HUES48 (cell line): ENCODE results near the gene HNMT.
"Not testable (repeated sequence)": the region's sequence is repeated elsewhere in the genome, so short reads cannot be mapped to it uniquely, and the experiment has no call there.

Experiments used
- H3K27ac ChIP-seq: one replicate; pipeline ENCODE4 v1.7.0; 2013; ENCODE audit warnings: low read depth, low read length, inconsistent platforms
- H3K27me3 ChIP-seq: 2 replicates; pipeline ENCODE4 v1.6.1; 2013; ENCODE audit warnings: mild to moderate bottlenecking, low read length; ENCODE audit not compliant: control insufficient read depth, insufficient read depth
- H3K36me3 ChIP-seq: 2 replicates; pipeline ENCODE4 v1.6.1; 2013; ENCODE audit warnings: low read length; ENCODE audit not compliant: control insufficient read depth, insufficient read depth
- H3K4me1 ChIP-seq: 2 replicates; pipeline ENCODE4 v1.6.1; 2013; ENCODE audit warnings: mild to moderate bottlenecking, low read length; ENCODE audit not compliant: control insufficient read depth, insufficient read depth
- H3K4me3 ChIP-seq: 2 replicates; pipeline ENCODE4 v1.5.1; 2013; ENCODE audit warnings: mild to moderate bottlenecking, low read depth, low read length
- H3K9ac ChIP-seq: 2 replicates; pipeline ENCODE4 v1.6.1; 2013; ENCODE audit warnings: mild to moderate bottlenecking, low read depth, low read length, moderate library complexity
- H3K9me3 ChIP-seq: 2 replicates; pipeline ENCODE4 v1.6.1; 2013; ENCODE audit warnings: low read length; ENCODE audit not compliant: control insufficient read depth, insufficient read depth

HNMT gene

DNA sequence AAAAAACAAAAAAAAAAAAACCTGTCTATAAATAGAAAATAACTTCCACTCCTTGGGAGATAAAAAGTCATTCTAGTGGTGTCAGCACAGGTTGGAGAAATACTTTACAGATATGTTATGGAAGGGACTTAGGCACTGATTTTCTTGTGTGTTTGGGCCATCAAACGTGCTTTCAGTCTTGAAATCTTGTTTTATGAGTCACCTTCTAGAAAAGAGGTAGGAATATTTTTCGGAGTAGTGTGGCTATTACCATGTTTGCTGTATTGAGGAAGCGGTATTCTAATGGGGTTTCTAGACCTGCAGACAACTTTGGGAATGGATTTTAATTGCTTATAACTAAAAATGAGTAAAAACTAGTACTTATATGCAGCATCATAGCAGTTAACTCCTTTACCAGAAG, 12.0 kb downstream of the HNMT start:
- no peaks in the 10 kb centered on the region for H3K9me3 ChIP-seq
- H3K27ac ChIP-seq, result no peak overlapping the region
- no peak overlapping the region for H3K9ac ChIP-seq
- H3K4me3 ChIP-seq, result no peak overlapping the region
- H3K36me3 ChIP-seq, result no peaks in the 10 kb centered on the region
- peaks cover 21% of the 10 kb centered on the region for H3K4me1 ChIP-seq
- no peaks in the 10 kb centered on the region for H3K27me3 ChIP-seq

DNA sequence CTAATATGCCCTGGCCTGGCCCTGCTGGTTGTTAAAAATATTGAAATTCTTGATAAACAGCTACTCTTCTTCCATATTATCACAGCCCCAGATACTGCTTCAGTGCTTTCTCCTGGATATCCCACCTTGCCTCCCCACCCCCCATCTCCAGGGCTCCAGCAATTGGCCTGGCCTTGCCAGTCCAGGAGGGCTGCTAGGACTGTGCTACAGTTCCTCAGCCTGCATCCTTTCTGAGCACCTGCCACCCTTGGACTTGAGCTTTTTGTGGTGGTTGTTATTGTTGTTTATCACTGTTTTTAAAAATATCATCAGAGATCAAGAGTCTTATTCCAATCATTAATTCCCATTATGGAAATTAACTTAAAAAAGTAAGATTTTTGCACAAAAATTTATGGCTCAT, 13.5 kb downstream of the HNMT start:
- no peak overlapping the region for H3K27ac ChIP-seq
- no peak overlapping the region for H3K4me3 ChIP-seq
- H3K9me3 ChIP-seq, result no peaks in the 10 kb centered on the region
- no peaks in the 10 kb centered on the region for H3K27me3 ChIP-seq
- H3K4me1 ChIP-seq, result peaks cover 21% of the 10 kb centered on the region
- no peaks in the 10 kb centered on the region for H3K36me3 ChIP-seq
- no peak overlapping the region for H3K9ac ChIP-seq

GRCh38 chr2:137980459-137980858, 16.2 kb downstream of the HNMT start:
- H3K4me3 ChIP-seq, result no peak overlapping the region
- H3K27me3 ChIP-seq, result no peaks in the 10 kb centered on the region
- no peaks in the 10 kb centered on the region for H3K36me3 ChIP-seq
- H3K27ac ChIP-seq, result no peak overlapping the region
- peaks cover 16% of the 10 kb centered on the region for H3K4me1 ChIP-seq
- H3K9ac ChIP-seq, result no peak overlapping the region
- H3K9me3 ChIP-seq, result no peaks in the 10 kb centered on the region

- no peak overlapping the region for H3K4me3 ChIP-seq
- H3K27ac ChIP-seq, result no peak overlapping the region
- peaks cover 12% of the 10 kb centered on the region for H3K4me1 ChIP-seq
- no peaks in the 10 kb centered on the region for H3K36me3 ChIP-seq
- H3K9me3 ChIP-seq, result no peaks in the 10 kb centered on the region
- H3K9ac ChIP-seq, result no peak overlapping the region
- no peaks in the 10 kb centered on the region for H3K27me3 ChIP-seq
Observed at GRCh38 chr2:137981112-137981656, 16.9 kb downstream of the HNMT start.

DNA sequence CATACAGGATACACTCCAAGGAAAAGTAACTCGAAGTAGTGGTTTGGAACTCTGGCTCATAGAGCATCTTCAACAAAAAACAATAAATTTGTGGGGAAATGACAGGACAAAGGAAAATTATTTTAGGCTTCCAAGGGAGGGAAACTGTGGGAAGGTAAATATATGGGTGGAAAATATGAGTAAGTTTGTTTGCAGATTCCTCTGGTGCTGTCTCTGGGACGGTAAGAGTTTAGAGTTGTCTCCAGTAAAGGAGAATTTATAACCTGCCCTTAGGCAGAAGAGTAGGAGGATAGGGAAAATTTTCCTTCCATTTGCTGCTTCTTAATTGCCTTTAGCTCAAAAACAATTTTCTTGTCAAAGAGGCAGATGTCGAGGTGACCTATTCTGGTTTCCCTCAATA, 19.3 kb downstream of the HNMT start:
- Histone ChIP-seq H3K9ac (no peak overlapping the region), H3K27ac (no peak overlapping the region), H3K9me3 (no peaks in the 10 kb centered on the region), H3K4me1 (no peaks in the 10 kb centered on the region), H3K27me3 (no peaks in the 10 kb centered on the region), H3K4me3 (no peak overlapping the region), H3K36me3 (no peaks in the 10 kb centered on the region)

GRCh38 chr2:137986268-137986667, 22.0 kb downstream of the HNMT start:
- H3K4me1 ChIP-seq, result no peaks in the 10 kb centered on the region
- no peaks in the 10 kb centered on the region for H3K36me3 ChIP-seq
- H3K27me3 ChIP-seq, result no peaks in the 10 kb centered on the region
- no peak overlapping the region for H3K9ac ChIP-seq
- H3K9me3 ChIP-seq, result no peaks in the 10 kb centered on the region
- no peak overlapping the region for H3K27ac ChIP-seq
- H3K4me3 ChIP-seq, result no peak overlapping the region

DNA sequence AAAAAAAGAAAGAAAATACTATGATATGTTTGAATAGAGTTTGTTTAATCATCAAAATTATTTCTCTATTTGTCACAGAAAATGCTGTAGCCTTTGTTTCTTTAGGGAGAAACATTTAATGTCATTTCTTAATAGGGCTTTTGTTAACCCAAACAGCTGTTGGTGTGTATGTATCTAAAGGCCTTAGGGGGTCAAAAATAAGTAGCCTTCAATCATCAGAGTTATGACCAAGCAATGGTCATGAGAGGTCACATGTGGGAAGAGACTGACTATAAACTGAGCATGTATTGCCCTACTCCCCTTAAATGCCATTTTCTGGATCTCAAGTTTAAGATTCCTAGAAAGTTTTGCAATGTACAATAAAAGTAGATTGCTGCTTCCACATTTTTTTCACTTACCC, 22.7 kb downstream of the HNMT start:
- Histone ChIP-seq H3K4me3 (no peak overlapping the region), H3K9ac (no peak overlapping the region), H3K36me3 (no peaks in the 10 kb centered on the region), H3K9me3 (no peaks in the 10 kb centered on the region; the same call in 1 of the 2 replicates), H3K27me3 (no peaks in the 10 kb centered on the region), H3K4me1 (no peaks in the 10 kb centered on the region), H3K27ac (no peak overlapping the region)

GRCh38 chr2:137991078-137991477, 26.8 kb downstream of the HNMT start:
- no peak overlapping the region for H3K27ac ChIP-seq
- H3K36me3 ChIP-seq, result no peaks in the 10 kb centered on the region
- H3K27me3 ChIP-seq, result no peaks in the 10 kb centered on the region
- no peak overlapping the region for H3K9ac ChIP-seq
- H3K9me3 ChIP-seq, result no peaks in the 10 kb centered on the region; the same call in 1 of the 2 replicates
- no peaks in the 10 kb centered on the region for H3K4me1 ChIP-seq
- no peak overlapping the region for H3K4me3 ChIP-seq

GRCh38 chr2:137992039-137992646, 27.9 kb downstream of the HNMT start:
- Histone ChIP-seq H3K9ac (no peak overlapping the region), H3K9me3 (no peaks in the 10 kb centered on the region; the same call in 1 of the 2 replicates), H3K36me3 (no peaks in the 10 kb centered on the region), H3K27me3 (no peaks in the 10 kb centered on the region), H3K27ac (no peak overlapping the region), H3K4me1 (no peaks in the 10 kb centered on the region), H3K4me3 (no peak overlapping the region)

GRCh38 chr2:137993715-137994476, 29.6 kb downstream of the HNMT start:
- H3K4me3 ChIP-seq, H3K27me3 ChIP-seq, H3K4me1 ChIP-seq, H3K36me3 ChIP-seq, H3K9ac ChIP-seq, H3K9me3 ChIP-seq, H3K27ac ChIP-seq: not testable (repeated sequence)

DNA sequence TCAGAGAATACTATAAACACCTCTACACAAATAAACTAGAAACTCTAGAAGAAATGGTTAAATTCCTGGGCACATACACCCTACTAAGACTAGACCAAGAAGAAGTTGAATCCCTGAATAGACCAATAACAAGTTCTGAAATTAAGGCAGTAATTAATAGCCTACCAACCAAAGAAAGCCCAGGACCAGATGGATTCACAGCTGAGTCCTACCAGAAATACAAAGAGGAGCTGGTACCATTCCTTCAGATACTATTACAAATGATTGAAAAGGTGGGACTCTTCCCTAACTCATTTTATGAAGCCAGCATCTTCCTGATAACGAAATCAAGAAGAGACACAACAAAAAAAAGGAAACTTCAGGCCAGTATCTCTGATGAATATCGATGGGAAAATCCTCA, 31.1 kb downstream of the HNMT start:
- H3K36me3 ChIP-seq, H3K9me3 ChIP-seq, H3K27me3 ChIP-seq, H3K9ac ChIP-seq, H3K27ac ChIP-seq, H3K4me1 ChIP-seq, H3K4me3 ChIP-seq: not testable (repeated sequence)
